Measurements from ENCODE around the gene NTSR2. TPM values are rescaled to one million over a fixed set of nuclear protein-coding genes. Genes with fewer than 3 reads are reported as not detected.

Gene NTSR2
- total and polyA plus RNA-seq, 5 donors from 2014 or later, result not detected

DNA sequence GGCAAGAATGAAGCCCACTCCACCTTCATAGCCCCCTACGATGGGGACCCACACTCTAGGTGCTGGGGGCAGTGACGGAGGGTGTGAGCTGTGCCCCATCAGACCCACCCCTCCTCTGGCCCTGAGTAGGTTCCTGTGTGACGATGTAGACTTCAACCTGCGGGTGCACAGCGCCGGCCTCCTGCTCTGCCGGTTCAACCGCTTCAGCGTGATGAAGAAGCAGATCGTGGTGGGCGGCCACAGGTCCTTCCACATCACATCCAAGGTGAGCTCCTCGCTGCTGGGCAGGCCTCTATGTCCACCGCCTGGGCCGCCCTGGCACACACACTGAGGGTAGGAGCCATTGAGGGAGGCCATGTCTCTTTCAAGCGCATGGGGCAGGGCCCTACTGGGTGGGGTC, 34.9 kb downstream of the NTSR2 start:
- Mint-ChIP-seq H3K27me3 (no peaks in the 10 kb centered on the region), H3K9me3 (no peaks in the 10 kb centered on the region), H3K4me3 (no peak overlapping the region), H3K4me1 (no peaks in the 10 kb centered on the region), H3K27ac (no peak overlapping the region), H3K36me3 (no peaks in the 10 kb centered on the region)
- Histone ChIP-seq H3K27ac (ENCODE audit: insufficient read depth, low read length, poor library complexity, severe bottlenecking) (no peak overlapping the region), H3K4me3 (ENCODE audit: low read depth, low read length) (no peak overlapping the region), H3K4me1 (ENCODE audit: control insufficient read depth, insufficient read depth, low read length, poor library complexity, severe bottlenecking) (no peaks in the 10 kb centered on the region), H3K36me3 (ENCODE audit: control insufficient read depth, insufficient read depth, low read length) (no peaks in the 10 kb centered on the region), H3K27me3 (ENCODE audit: control insufficient read depth, insufficient read depth, low read length) (no peaks in the 10 kb centered on the region), H3K9me3 (ENCODE audit: control insufficient read depth in 2 of 2, low read length in 2 of 2) (no peaks in the 10 kb centered on the region)
- DNase-seq, result no peak
- ATAC-seq (ENCODE audit: low read depth in 2 of 2), result no peak

DNA sequence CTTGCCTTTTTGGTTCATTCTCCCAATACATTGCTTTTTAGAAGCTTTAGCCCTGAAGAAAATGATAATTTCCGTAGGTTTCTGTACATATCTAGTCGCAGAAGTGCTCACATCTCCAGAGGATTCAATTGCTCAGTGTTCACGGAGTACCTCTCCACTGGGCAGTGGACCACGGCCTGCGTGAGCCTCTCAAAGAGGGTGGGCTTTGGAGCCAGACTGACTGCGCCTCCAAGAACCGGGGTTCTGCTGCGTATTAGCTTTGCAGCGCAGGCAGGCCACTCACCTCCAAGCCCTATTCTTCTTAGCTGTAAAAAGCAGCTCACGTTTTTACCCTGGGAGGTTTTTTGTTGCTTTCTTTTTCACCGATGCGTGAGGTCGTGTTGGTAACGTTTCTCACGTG, 35.4 kb downstream of the NTSR2 start:
- Histone ChIP-seq H3K36me3 (ENCODE audit: control insufficient read depth, insufficient read depth, low read length) (no peaks in the 10 kb centered on the region), H3K4me1 (ENCODE audit: control insufficient read depth, insufficient read depth, low read length, poor library complexity, severe bottlenecking) (no peaks in the 10 kb centered on the region), H3K27me3 (ENCODE audit: control insufficient read depth, insufficient read depth, low read length) (no peaks in the 10 kb centered on the region), H3K4me3 (ENCODE audit: low read depth, low read length) (no peak overlapping the region), H3K9me3 (ENCODE audit: control insufficient read depth in 2 of 2, low read length in 2 of 2) (no peaks in the 10 kb centered on the region), H3K27ac (ENCODE audit: insufficient read depth, low read length, poor library complexity, severe bottlenecking) (no peak overlapping the region)
- H3K4me3 Mint-ChIP-seq, result no peak overlapping the region
- no peak overlapping the region for H3K27ac Mint-ChIP-seq
- no peaks in the 10 kb centered on the region for H3K36me3 Mint-ChIP-seq
- no peaks in the 10 kb centered on the region for H3K4me1 Mint-ChIP-seq
- no peaks in the 10 kb centered on the region for H3K9me3 Mint-ChIP-seq
- ATAC-seq (ENCODE audit: low read depth in 2 of 2), result no peak
- DNase-seq, result no peak
- H3K27me3 Mint-ChIP-seq, result no peaks in the 10 kb centered on the region

DNA sequence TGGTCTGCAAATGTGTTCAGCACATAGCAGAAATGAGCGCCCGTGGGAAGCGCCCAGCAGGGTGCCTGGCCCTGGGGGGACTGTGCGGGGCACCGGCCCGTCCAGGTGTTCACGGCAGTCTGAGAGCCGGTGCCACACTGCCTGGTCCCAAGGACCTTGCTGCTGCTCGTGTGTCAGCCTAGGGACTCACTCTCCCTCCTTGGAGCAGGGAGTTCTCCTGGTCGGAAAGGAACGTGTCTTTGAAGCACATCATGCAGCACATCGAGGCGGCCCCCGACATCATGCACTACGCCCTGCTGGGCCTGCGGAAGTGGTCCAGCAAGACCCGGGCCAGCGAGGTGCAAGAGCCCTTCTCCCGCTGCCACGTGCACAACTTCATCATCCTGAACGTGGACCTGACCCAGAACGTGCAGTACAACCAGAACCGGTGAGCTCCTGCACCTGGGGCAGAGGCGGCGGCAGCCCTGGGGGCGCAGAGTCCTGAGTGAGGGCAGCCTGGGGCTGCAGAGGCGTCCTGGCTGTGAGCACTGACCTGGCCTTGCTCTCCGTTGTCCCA, 36.0 kb downstream of the NTSR2 start:
- Histone ChIP-seq H3K9me3 (ENCODE audit: control insufficient read depth in 2 of 2, low read length in 2 of 2) (no peaks in the 10 kb centered on the region), H3K27me3 (ENCODE audit: control insufficient read depth, insufficient read depth, low read length) (no peaks in the 10 kb centered on the region), H3K27ac (ENCODE audit: insufficient read depth, low read length, poor library complexity, severe bottlenecking) (no peak overlapping the region), H3K4me1 (ENCODE audit: control insufficient read depth, insufficient read depth, low read length, poor library complexity, severe bottlenecking) (no peaks in the 10 kb centered on the region), H3K4me3 (ENCODE audit: low read depth, low read length) (no peak overlapping the region), H3K36me3 (ENCODE audit: control insufficient read depth, insufficient read depth, low read length) (no peaks in the 10 kb centered on the region)
- no peaks in the 10 kb centered on the region for H3K4me1 Mint-ChIP-seq
- H3K9me3 Mint-ChIP-seq, result no peaks in the 10 kb centered on the region
- no peaks in the 10 kb centered on the region for H3K36me3 Mint-ChIP-seq
- ATAC-seq (ENCODE audit: low read depth in 2 of 2), result no peak
- H3K4me3 Mint-ChIP-seq, result no peak overlapping the region
- no peaks in the 10 kb centered on the region for H3K27me3 Mint-ChIP-seq
- no peak for DNase-seq
- no peak overlapping the region for H3K27ac Mint-ChIP-seq

DNA sequence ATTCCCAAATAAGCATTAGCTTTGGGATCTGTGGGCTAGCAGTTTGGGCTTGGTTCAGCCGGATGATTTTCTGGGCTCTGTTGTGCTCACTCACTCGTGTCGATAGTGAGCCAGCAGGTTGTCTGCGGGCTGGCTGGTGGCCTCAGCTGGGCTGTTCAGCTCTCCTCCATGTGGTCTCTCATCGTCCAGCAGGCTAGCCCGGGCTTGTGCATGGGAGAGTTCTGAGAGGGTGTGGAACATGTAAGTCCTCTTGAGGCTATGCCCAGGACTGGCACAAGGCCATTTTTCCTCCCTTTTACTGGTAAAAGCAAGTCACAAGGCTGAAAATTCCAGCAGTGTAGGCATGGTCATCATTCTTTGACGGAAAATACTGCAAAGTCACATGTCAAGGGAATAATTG, 38.5 kb downstream of the NTSR2 start:
- H3K36me3 Mint-ChIP-seq, result peaks cover 3% of the 10 kb centered on the region
- DNase-seq, result no peak
- no peaks in the 10 kb centered on the region for H3K4me1 ChIP-seq (ENCODE audit: control insufficient read depth, insufficient read depth, low read length, poor library complexity, severe bottlenecking)
- no peaks in the 10 kb centered on the region for H3K36me3 ChIP-seq (ENCODE audit: control insufficient read depth, insufficient read depth, low read length)
- no peak overlapping the region for H3K27ac ChIP-seq (ENCODE audit: insufficient read depth, low read length, poor library complexity, severe bottlenecking)
- no peaks in the 10 kb centered on the region for H3K4me1 Mint-ChIP-seq
- no peaks in the 10 kb centered on the region for H3K27me3 ChIP-seq (ENCODE audit: control insufficient read depth, insufficient read depth, low read length)
- no peak overlapping the region for H3K27ac Mint-ChIP-seq
- H3K27me3 Mint-ChIP-seq, result no peaks in the 10 kb centered on the region
- H3K4me3 ChIP-seq (ENCODE audit: low read depth, low read length), result no peak overlapping the region
- H3K9me3 ChIP-seq (ENCODE audit: control insufficient read depth in 2 of 2, low read length in 2 of 2), result no peaks in the 10 kb centered on the region
- no peak overlapping the region for H3K4me3 Mint-ChIP-seq
- ATAC-seq (ENCODE audit: low read depth in 2 of 2), result no peak
- no peaks in the 10 kb centered on the region for H3K9me3 Mint-ChIP-seq

DNA sequence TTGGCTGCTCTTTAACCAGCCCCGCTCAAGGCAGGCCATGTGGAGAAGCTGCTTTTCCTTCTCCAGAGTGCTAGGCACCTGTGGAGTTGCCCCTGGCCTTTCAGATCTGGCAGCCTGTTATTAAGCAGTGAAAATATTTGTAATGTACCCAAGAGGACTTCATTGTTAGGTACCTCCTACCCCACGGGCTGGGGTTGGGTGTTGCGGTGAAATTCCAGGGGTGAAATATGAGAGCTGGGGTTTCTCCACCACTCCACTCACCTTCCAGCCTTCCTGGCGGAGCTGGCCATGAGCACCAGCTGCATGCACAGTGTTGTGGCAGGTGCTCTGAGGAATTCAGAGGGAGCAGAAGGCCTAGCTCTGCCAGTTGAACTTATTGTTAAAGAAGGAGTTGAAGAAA, 39.1 kb downstream of the NTSR2 start:
- DNase-seq (no peak), ATAC-seq (ENCODE audit: low read depth in 2 of 2) (no peak)
- Histone ChIP-seq H3K36me3 (ENCODE audit: control insufficient read depth, insufficient read depth, low read length) (no peaks in the 10 kb centered on the region), H3K4me3 (ENCODE audit: low read depth, low read length) (no peak overlapping the region), H3K27me3 (ENCODE audit: control insufficient read depth, insufficient read depth, low read length) (no peaks in the 10 kb centered on the region), H3K4me1 (ENCODE audit: control insufficient read depth, insufficient read depth, low read length, poor library complexity, severe bottlenecking) (no peaks in the 10 kb centered on the region), H3K27ac (ENCODE audit: insufficient read depth, low read length, poor library complexity, severe bottlenecking) (no peak overlapping the region), H3K9me3 (ENCODE audit: control insufficient read depth in 2 of 2, low read length in 2 of 2) (no peaks in the 10 kb centered on the region)
- Mint-ChIP-seq H3K27me3 (no peaks in the 10 kb centered on the region), H3K9me3 (no peaks in the 10 kb centered on the region), H3K36me3 (peaks cover 3% of the 10 kb centered on the region), H3K27ac (no peak overlapping the region), H3K4me1 (no peaks in the 10 kb centered on the region), H3K4me3 (no peak overlapping the region)

DNA sequence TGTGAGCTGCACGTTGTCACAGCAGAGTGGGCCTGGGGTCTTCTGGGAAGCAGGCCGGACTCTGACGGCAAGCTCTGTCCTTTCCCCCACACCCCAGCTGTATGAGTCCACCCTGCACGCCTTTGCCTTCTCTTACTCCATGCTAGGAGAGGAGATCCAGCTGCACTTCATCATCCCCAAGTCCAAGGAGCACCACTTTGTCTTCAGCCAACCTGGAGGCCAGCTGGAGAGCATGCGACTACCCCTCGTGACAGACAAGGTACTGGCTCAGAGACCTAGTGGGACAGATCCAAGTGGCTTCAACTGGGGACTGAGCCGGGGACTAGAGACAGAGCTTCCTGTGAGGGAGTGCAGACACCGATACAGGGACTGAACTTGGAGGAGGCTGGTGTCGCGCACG, 40.1 kb downstream of the NTSR2 start:
- Mint-ChIP-seq H3K36me3 (peaks cover 3% of the 10 kb centered on the region), H3K4me3 (no peak overlapping the region), H3K27me3 (no peaks in the 10 kb centered on the region), H3K27ac (no peak overlapping the region), H3K4me1 (no peaks in the 10 kb centered on the region), H3K9me3 (peaks cover 0 to 1% (median 0%) of the 10 kb centered on the region in 7 donors)
- Histone ChIP-seq H3K27me3 (ENCODE audit: control insufficient read depth, insufficient read depth, low read length) (no peaks in the 10 kb centered on the region), H3K9me3 (ENCODE audit: control insufficient read depth in 2 of 2, low read length in 2 of 2) (no peaks in the 10 kb centered on the region), H3K4me1 (ENCODE audit: control insufficient read depth, insufficient read depth, low read length, poor library complexity, severe bottlenecking) (no peaks in the 10 kb centered on the region), H3K36me3 (ENCODE audit: control insufficient read depth, insufficient read depth, low read length) (no peaks in the 10 kb centered on the region), H3K27ac (ENCODE audit: insufficient read depth, low read length, poor library complexity, severe bottlenecking) (no peak overlapping the region), H3K4me3 (ENCODE audit: low read depth, low read length) (no peak overlapping the region)
- ATAC-seq (ENCODE audit: low read depth in 2 of 2), result no peak
- no peak for DNase-seq

DNA sequence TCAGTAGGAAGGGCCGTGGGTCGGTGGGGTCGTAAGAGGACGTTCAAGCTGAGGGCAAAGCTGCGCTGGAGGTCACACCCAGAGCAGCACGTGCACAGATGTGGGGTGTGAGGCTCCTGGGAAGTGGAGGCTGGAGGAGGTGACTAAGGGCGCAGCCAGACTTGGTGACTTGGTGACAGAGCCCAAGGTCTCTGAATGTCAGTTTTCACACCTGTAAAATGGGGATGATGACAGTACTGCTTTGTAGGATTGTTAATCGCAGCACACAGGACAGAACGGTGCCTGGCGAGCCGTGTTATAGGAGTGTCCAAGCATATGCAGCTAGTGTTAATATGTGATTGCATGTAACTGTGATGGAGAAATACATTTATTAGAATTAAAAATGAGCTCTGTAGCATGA, 40.8 kb downstream of the NTSR2 start:
- no peak overlapping the region for H3K27ac ChIP-seq (ENCODE audit: insufficient read depth, low read length, poor library complexity, severe bottlenecking)
- H3K27me3 ChIP-seq (ENCODE audit: control insufficient read depth, insufficient read depth, low read length), result no peaks in the 10 kb centered on the region
- H3K4me3 Mint-ChIP-seq, result no peak overlapping the region
- no peaks in the 10 kb centered on the region for H3K36me3 ChIP-seq (ENCODE audit: control insufficient read depth, insufficient read depth, low read length)
- peaks cover 0 to 1% (median 0%) of the 10 kb centered on the region in 7 donors for H3K9me3 Mint-ChIP-seq
- H3K4me1 Mint-ChIP-seq, result no peaks in the 10 kb centered on the region
- H3K4me3 ChIP-seq (ENCODE audit: low read depth, low read length), result no peak overlapping the region
- no peaks in the 10 kb centered on the region for H3K4me1 ChIP-seq (ENCODE audit: control insufficient read depth, insufficient read depth, low read length, poor library complexity, severe bottlenecking)
- no peaks in the 10 kb centered on the region for H3K9me3 ChIP-seq (ENCODE audit: control insufficient read depth in 2 of 2, low read length in 2 of 2)
- H3K27me3 Mint-ChIP-seq, result no peaks in the 10 kb centered on the region
- H3K36me3 Mint-ChIP-seq, result peaks cover 3% of the 10 kb centered on the region
- no peak overlapping the region for H3K27ac Mint-ChIP-seq
- DNase-seq (no peak), ATAC-seq (ENCODE audit: low read depth in 2 of 2) (no peak)

DNA sequence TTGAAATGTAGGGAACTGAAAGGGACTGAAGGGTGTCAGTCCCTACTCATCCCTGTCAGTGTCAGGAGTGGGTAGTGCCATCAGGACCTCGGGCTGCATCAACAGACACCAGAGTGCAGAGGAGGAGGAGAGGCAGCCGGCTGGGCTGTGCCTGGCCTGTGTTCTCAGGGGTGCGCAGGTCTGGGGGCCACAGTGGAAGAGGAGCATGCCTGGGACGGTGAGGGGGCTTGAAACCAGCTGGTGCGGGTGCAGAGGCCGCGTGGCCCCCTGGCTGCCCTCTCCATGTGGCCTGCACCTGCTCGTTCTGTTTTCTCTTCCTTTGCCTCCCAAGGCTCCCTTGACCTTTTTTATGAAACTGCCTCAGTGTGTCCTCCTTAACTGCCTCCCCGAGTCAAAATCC, 41.3 kb downstream of the NTSR2 start:
- Mint-ChIP-seq H3K27ac (no peak overlapping the region), H3K4me1 (no peaks in the 10 kb centered on the region), H3K9me3 (peaks cover 0 to 1% (median 0%) of the 10 kb centered on the region in 7 donors), H3K27me3 (no peaks in the 10 kb centered on the region), H3K36me3 (peaks cover 3% of the 10 kb centered on the region), H3K4me3 (no peak overlapping the region)
- Histone ChIP-seq H3K4me3 (ENCODE audit: low read depth, low read length) (no peak overlapping the region), H3K27me3 (ENCODE audit: control insufficient read depth, insufficient read depth, low read length) (no peaks in the 10 kb centered on the region), H3K27ac (ENCODE audit: insufficient read depth, low read length, poor library complexity, severe bottlenecking) (no peak overlapping the region), H3K9me3 (ENCODE audit: control insufficient read depth in 2 of 2, low read length in 2 of 2) (no peaks in the 10 kb centered on the region), H3K4me1 (ENCODE audit: control insufficient read depth, insufficient read depth, low read length, poor library complexity, severe bottlenecking) (no peaks in the 10 kb centered on the region), H3K36me3 (ENCODE audit: control insufficient read depth, insufficient read depth, low read length) (no peaks in the 10 kb centered on the region)
- ATAC-seq (ENCODE audit: low read depth in 2 of 2), result no peak
- no peak for DNase-seq

Measured in CD4-positive, CD25-positive, alpha-beta regulatory T cell (primary cell).